ENCODE measurements around the gene TRPM2.
A peak's percentile ranks its signal among the peaks of the same experiment; 100 is the strongest.
"Not testable (repeated sequence)": the region's sequence is repeated elsewhere in the genome, so short reads cannot be mapped to it uniquely, and the experiment has no call there.

Gene TRPM2

GRCh38 chr21:44351535-44352252 lies 1.7 kb upstream of the TRPM2 start:
- peak in 3 of 10 donors; percentile 67 to 80 (median 76) for DNase-seq
- intact Hi-C loops (cut with DNase I): no loop called here

- intact Hi-C loops (cut with DNase I): no loop called here
- peak in 2 of 10 donors; percentile 52 to 74 for DNase-seq
These were observed 1.1 kb upstream of the TRPM2 start for GRCh38 chr21:44352253-44352860.

GRCh38 chr21:44354001-44354405 lies 582 bp downstream of the TRPM2 start:
- DNase-seq: peak in 1 of 10 donors; percentile 77
- intact Hi-C loops (cut with DNase I): no loop called here

- DNase-seq: peak in 1 of 10 donors; percentile 57
- intact Hi-C loops (cut with DNase I): no loop called here
These were observed 1.7 kb downstream of the TRPM2 start for GRCh38 chr21:44354775-44355771.

- peak in 1 of 10 donors; percentile 66 for DNase-seq
- intact Hi-C loops (cut with DNase I): no loop called here
These were observed 2.7 kb downstream of the TRPM2 start for GRCh38 chr21:44356160-44356559.

- DNase-seq: peak in 2 of 10 donors; percentile 45 to 57
- intact Hi-C loops (cut with DNase I): no loop called here
These were observed 3.2 kb downstream of the TRPM2 start for GRCh38 chr21:44356636-44357035.

- intact Hi-C loops (cut with DNase I): no loop called here
- DNase-seq: peak in 3 of 10 donors; percentile 49 to 80 (median 59)
These were observed 3.8 kb downstream of the TRPM2 start for GRCh38 chr21:44357064-44357837.

GRCh38 chr21:44359396-44359795 lies 6.0 kb downstream of the TRPM2 start:
- no peak for DNase-seq
- intact Hi-C loops (cut with DNase I): no loop called here

- peak in 2 of 10 donors; percentile 51 to 55 for DNase-seq
- intact Hi-C loops (cut with DNase I): no loop called here
These were observed 6.7 kb downstream of the TRPM2 start for GRCh38 chr21:44360159-44360558.

GRCh38 chr21:44361903-44362302 lies 8.5 kb downstream of the TRPM2 start:
- DNase-seq: peak in 1 of 10 donors; percentile 18
- intact Hi-C loops (cut with DNase I): not testable (repeated sequence)

- DNase-seq: no peak
- intact Hi-C loops (cut with DNase I): no loop called here
These were observed 9.9 kb downstream of the TRPM2 start for GRCh38 chr21:44363278-44363677.

GRCh38 chr21:44364151-44365053 lies 11.0 kb downstream of the TRPM2 start:
- intact Hi-C loops (cut with DNase I): no loop called here

GRCh38 chr21:44365251-44365966 lies 12.0 kb downstream of the TRPM2 start:
- peak in 2 of 10 donors; percentile 11 to 80 for DNase-seq
- intact Hi-C loops (cut with DNase I): no loop called here

More at GRCh38 chr21:44364151-44365053, 11.0 kb downstream of the TRPM2 start:
- DNase-seq: peak in 1 of 10 donors; percentile 58

GRCh38 chr21:44365967-44366585 lies 12.7 kb downstream of the TRPM2 start:
- peak in 1 of 10 donors; percentile 3 for DNase-seq
- intact Hi-C loops (cut with DNase I): no loop called here

- DNase-seq: peak in 1 of 10 donors; percentile 5
- intact Hi-C loops (cut with DNase I): no loop called here
These were observed 13.3 kb downstream of the TRPM2 start for GRCh38 chr21:44366586-44367211.

- peak in 2 of 10 donors; percentile 62 for DNase-seq
- intact Hi-C loops (cut with DNase I): no loop called here
These were observed 15.5 kb downstream of the TRPM2 start for GRCh38 chr21:44368711-44369446.
